GM18909 (cell line): ENCODE results near the gene DGKZ.

Experiments used
- ATAC-seq: cut with Tn5 transposase; IDR thresholded peaks from one replicate; pipeline ENCODE4 v1.9.1; 2021; ENCODE audit warnings: mild to moderate bottlenecking; ENCODE audit not compliant: unreplicated experiment, poor library complexity

DGKZ gene

DNA sequence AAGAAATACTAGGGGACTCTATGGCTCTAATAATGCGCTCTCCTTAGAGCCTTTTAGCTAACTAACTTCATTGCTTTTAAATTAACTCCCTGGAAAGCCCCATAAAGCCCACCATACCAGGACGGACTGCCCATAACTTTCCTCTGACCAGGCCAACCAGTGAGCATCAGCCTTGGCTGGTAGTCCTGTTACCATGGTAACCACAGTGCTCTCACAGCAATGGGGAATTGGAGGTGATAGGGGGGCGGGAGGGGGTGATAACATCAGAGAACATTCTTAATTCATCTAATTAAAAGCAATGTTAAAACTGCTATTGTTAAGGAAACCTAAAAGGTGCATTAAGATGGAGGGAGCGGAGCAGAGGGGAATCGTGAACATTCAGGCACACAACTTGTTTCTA lies 71.5 kb downstream of the DGKZ start:
- no peak for ATAC-seq

DNA sequence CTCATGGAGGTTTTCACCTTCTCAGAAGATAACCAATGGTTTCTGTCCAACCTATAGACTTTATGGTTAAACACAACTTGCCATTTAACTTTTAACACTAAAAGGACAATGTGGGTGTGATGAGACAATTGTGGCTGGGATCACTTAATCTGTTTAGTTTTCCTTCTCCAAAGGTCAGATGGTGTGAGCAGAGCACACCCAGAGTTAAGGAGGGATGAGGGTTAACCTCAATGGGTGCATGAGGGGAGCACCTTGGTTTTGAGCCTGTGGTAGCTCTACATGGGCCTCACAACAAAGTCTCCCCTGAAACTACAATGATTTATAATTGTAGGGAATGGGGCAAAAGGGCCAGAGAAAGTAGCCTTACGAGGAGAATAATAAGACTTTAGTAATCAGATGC lies 73.2 kb downstream of the DGKZ start:
- ATAC-seq: no peak

DNA sequence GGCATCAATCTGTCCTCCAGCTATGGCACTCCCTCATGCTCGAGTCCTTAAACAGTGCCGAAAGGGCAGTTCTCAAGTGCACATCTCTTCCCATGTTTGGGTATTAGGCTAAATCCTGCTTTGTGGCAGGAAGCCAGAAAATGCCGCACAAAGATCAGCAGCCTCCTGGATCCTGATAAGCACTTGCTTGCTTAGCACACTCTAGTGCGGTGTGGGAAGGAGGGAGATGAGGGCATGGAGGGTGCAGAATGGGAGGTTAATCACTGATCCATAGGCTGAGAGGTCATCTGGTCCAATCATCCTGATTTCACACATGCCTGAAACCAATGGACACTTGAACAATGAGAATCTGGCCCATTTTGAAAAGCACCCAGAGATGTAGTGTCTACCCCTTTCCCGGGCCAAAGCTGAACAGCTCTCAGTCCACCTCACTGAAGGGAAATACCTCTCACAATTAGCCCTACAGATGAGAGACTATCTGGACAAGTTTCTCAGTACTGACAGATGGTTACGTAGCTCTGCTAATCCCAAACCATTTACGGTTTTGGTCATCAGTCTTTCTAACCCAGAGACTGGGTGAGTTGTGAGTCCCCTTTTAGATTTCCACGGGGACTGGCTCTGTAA lies 74.1 kb downstream of the DGKZ start:
- no peak for ATAC-seq

DNA sequence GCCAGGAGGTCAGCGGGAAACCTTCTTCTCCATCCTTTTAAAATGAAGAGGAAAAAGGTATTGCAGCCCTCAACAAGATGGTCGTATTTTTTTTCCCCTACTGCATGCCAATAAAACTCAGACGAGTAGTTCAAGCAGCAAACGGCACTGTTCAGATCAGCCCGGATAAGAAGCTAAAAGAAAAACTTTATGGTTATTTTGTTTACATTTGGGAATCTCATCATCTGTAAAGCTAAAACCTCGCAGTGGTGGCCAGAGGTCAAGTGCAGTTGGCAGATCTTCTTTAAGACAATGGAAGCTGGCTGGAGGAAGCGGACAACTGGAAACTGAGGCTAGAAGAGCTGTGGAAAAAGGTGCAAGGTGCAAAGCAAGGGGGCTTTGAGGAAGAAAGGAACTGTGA lies 75.3 kb downstream of the DGKZ start:
- no peak for ATAC-seq

DNA sequence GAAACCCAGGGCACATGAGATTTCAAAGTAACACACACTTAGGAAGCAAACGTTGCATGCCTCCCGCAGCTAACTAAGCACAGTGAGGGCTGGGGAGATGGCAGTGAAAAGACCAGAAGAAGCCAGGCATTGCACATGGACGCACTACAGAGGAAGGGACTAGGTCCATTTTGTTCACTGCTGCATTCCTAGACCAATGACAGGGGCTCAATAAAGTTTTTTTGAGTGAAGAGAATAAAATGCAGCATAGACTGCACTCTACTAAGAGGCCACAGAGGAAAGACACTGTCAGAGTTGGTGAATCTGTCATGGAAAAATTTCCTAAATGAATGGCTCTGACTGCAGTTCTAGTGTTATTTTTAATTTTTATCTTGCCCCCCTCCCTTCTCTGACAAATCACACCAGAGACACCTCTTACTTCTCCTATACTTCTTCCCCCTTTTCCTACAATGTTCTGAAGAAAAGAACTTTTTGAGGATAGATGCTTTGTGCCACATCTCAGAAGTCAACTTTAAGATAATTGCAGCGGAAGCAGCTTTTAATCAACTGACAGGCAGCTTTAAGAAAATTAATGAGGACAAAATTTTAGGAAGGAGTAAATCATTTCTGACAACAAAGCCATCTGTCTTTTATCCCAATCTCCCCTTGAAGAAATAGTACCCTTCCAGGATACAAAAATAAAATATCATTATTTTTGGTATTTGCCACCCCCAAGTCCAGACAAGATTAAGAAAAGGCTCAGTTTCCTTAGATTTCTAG lies 79.1 kb downstream of the DGKZ start:
- no peak for ATAC-seq

DNA sequence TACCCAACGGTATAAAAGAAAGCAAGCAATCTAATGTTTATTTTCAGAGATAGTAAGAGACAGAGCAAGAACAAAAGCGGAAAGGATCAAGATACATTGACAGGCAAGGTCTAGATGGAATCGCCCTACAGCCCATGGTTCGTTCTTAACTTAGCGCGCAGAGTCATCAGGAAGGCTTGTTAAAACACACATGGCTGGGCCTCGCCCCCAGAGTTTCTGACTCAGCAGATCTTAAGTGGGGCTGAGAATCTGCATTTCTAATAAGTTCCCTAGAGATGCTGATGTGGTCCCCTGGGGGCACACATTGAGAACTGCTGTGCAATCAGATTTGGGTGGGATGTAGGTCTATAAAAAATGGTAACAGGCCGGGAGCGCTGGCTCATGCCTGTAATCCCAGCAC lies 80.1 kb downstream of the DGKZ start:
- no peak for ATAC-seq

DNA sequence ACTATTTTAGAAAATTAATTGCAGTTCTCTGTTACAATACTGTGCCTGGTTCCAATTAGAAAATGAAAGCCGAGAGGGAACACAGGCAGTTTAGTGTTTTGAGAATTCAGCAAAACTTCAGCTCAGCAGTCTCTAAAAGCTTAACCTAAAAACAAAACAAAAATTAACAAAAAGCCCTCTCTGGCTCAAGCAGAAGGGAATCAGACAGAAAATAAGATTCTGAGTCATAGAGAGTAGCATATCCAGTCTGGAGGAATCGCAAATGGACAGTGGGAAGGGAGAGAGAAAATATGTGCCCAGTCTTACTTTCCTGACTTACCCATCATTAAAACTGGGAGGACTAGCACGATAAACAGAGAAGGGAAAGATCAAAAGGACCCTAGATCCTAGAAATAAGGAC lies 82.5 kb downstream of the DGKZ start:
- ATAC-seq: no peak
